ENCODE results near the gene CEP112. TPM values are rescaled to one million over a fixed set of nuclear protein-coding genes. Genes with fewer than 3 reads are reported as not detected.

CEP112 gene
- total RNA-seq, 4 donors from 2014 or later, result 18.9 to 51.8 (median 29.6) TPM

- no peak for TF ChIP-seq CTCF (IDR thresholded peaks at IDR 0.05; ENCODE audit: low read depth)
These were observed 371.6 kb downstream of the CEP112 start for GRCh38 chr17:65820306-65820705.

- TF ChIP-seq CTCF (IDR thresholded peaks at IDR 0.05; ENCODE audit: low read depth), result no peak
These were observed 372.1 kb downstream of the CEP112 start for GRCh38 chr17:65819810-65820209.

GRCh38 chr17:65817951-65818350 lies 374.0 kb downstream of the CEP112 start:
- no peak for TF ChIP-seq CTCF (IDR thresholded peaks at IDR 0.05; ENCODE audit: low read depth)

GRCh38 chr17:65814418-65814817 lies 377.5 kb downstream of the CEP112 start:
- no peak for TF ChIP-seq CTCF (IDR thresholded peaks at IDR 0.05; ENCODE audit: low read depth)

GRCh38 chr17:65813306-65813705 lies 378.6 kb downstream of the CEP112 start:
- TF ChIP-seq CTCF (IDR thresholded peaks at IDR 0.05; ENCODE audit: low read depth), result no peak

- no peak for TF ChIP-seq CTCF (IDR thresholded peaks at IDR 0.05; ENCODE audit: low read depth)
These were observed 380.9 kb downstream of the CEP112 start for GRCh38 chr17:65811043-65811442.

GRCh38 chr17:65809366-65809765 lies 382.6 kb downstream of the CEP112 start:
- no peak for TF ChIP-seq CTCF (IDR thresholded peaks at IDR 0.05; ENCODE audit: low read depth)
